HepG2 (cell line): Measurements from ENCODE around the gene C12orf60. TPM values are rescaled to one million over a fixed set of nuclear protein-coding genes. Genes with fewer than 3 reads are reported as not detected.

Source experiments
- ARNT ChIP-seq: fragments of 450-650 bp; IDR thresholded peaks from 2 replicates; pipeline ENCODE4 v1.6.1; 2017
- MED13 ChIP-seq: sonication (generic); formaldehyde crosslinking; IDR thresholded peaks from 2 replicates; pipeline ENCODE4 v1.5.0; 2020; ENCODE audit warnings: missing genetic modification reagents
- MXI1 ChIP-seq: IDR thresholded peaks from 3 replicates; pipeline ENCODE4 v1.6.1; 2012; ENCODE audit warnings: low read depth, low read length, inconsistent platforms, borderline replicate concordance
- NRL ChIP-seq: sonication (generic); formaldehyde crosslinking; IDR thresholded peaks from 2 replicates; pipeline ENCODE4 v1.5.0; 2020; ENCODE audit warnings: missing genetic modification reagents, mild to moderate bottlenecking, moderate library complexity, borderline replicate concordance
- PBX3 ChIP-seq: sonication (generic); formaldehyde crosslinking; IDR thresholded peaks from 2 replicates; pipeline ENCODE4 v1.8.1; 2023; ENCODE audit warnings: missing genetic modification reagents, inconsistent platforms, borderline replicate concordance
- PTBP1 ChIP-seq: fragments of 200-400 bp; formaldehyde crosslinking; IDR thresholded peaks from 2 replicates; pipeline ENCODE4 v1.6.1; 2018; ENCODE audit warnings: low read length, low read depth; ENCODE audit not compliant: poor library complexity, severe bottlenecking
- SCMH1 ChIP-seq: sonication (generic); formaldehyde crosslinking; IDR thresholded peaks from 2 replicates; pipeline ENCODE4 v1.9.0; 2021; ENCODE audit warnings: missing genetic modification reagents, mild to moderate bottlenecking, borderline replicate concordance
- ZNF235 ChIP-seq: sonication (generic); formaldehyde crosslinking; IDR thresholded peaks from 2 replicates; pipeline ENCODE4 v1.8.1; 2023; ENCODE audit warnings: mild to moderate bottlenecking, missing genetic modification reagents, borderline replicate concordance
- polyA plus RNA-seq, 8 experiments: library from polyadenylated mRNA; depleted of rRNA in 3 of 8; stranded (reverse) in 7 of 8; unstranded in 1 of 8; fragments of >200 nt; fragmentation: Illumina TruSeq in 4 of 8; extraction: Trizol in 4 of 8; gene quantifications; 2 replicates each; pipeline versions ENCODE4 v1.2.1 to v1.2.3, GENCODE V29; 2011 to 2016; ENCODE audit warnings: low read depth in 4 of 8, missing spikeins in 1 of 8, mixed read lengths in 1 of 8; ENCODE audit not compliant: insufficient read depth in 1 of 8
- total RNA-seq, 5 experiments: library from RNA; depleted of rRNA; stranded (reverse); fragments of >200 nt; fragmentation: Illumina TruSeq; extraction: Trizol; gene quantifications; 2 replicates each; pipeline ENCODE4 v1.2.3, GENCODE V29; 2016; ENCODE audit warnings: low read depth in 1 of 5

Gene C12orf60
- total and polyA plus RNA-seq, 2 of the 13 experiments (the other 11 are each of a cell fraction or from before 2014, with no cell fraction given): 0.55 to 1.4 TPM

- TF ChIP-seq ZNF235 (CRISPR knock-in tag) (no peak), ARNT (no peak), NRL (CRISPR knock-in tag) (no peak), PTBP1 (no peak), SCMH1 (CRISPR knock-in tag) (no peak), MED13 (no peak), MXI1 (no peak), PBX3 (no peak)
- TF ChIP-seq, all 625 proteins: peak for 0
Measured at GRCh38 chr12:14873440-14874185, 70.1 kb downstream of the C12orf60 start (continued).

Other genes with a start within 250 kb of the C12orf60 start
- not detected in 2 replicates for gene PLBD1, start 235.8 kb upstream of the C12orf60 start, total RNA-seq (2016; rRNA removed; fragmentation: Illumina TruSeq; extraction: Trizol)
- gene PLBD1, start 235.8 kb upstream of the C12orf60 start, polyA plus RNA-seq (2011; rRNA removed): not detected in 2 replicates
- not detected in 2 replicates for gene GUCY2C, start 107.1 kb upstream of the C12orf60 start, total RNA-seq (2016; rRNA removed; fragmentation: Illumina TruSeq; extraction: Trizol)
- gene GUCY2C, start 107.1 kb upstream of the C12orf60 start, polyA plus RNA-seq (2011; rRNA removed): 0.09 TPM in 1 of 2 replicates, not detected in the other
- 31.0 and 44.4 TPM in 2 replicates for gene WBP11, start 192 bp upstream of the C12orf60 start, total RNA-seq (2016; rRNA removed; fragmentation: Illumina TruSeq; extraction: Trizol)
- gene WBP11, start 192 bp upstream of the C12orf60 start, polyA plus RNA-seq (2011; rRNA removed): 6.6 and 7.6 TPM in 2 replicates
- gene SMCO3, start 10.5 kb downstream of the C12orf60 start, total RNA-seq (2016; rRNA removed; fragmentation: Illumina TruSeq; extraction: Trizol): 0.11 and 0.42 TPM in 2 replicates
- 0.14 and 0.29 TPM in 2 replicates for gene SMCO3, start 10.5 kb downstream of the C12orf60 start, polyA plus RNA-seq (2011; rRNA removed)
- gene ART4, start 39.9 kb downstream of the C12orf60 start, total RNA-seq (2016; rRNA removed; fragmentation: Illumina TruSeq; extraction: Trizol): 12.0 and 20.3 TPM in 2 replicates
- gene ART4, start 39.9 kb downstream of the C12orf60 start, polyA plus RNA-seq (2011; rRNA removed): 15.9 and 17.6 TPM in 2 replicates
- not detected in 2 replicates for gene MGP, start 82.2 kb downstream of the C12orf60 start, total RNA-seq (2016; rRNA removed; fragmentation: Illumina TruSeq; extraction: Trizol)
- not detected in 2 replicates for gene MGP, start 82.2 kb downstream of the C12orf60 start, polyA plus RNA-seq (2011; rRNA removed)
- 5.1 and 6.6 TPM in 2 replicates for gene ERP27, start 134.9 kb downstream of the C12orf60 start, total RNA-seq (2016; rRNA removed; fragmentation: Illumina TruSeq; extraction: Trizol)
- gene ERP27, start 134.9 kb downstream of the C12orf60 start, polyA plus RNA-seq (2011; rRNA removed): 1.6 and 1.8 TPM in 2 replicates
- gene ARHGDIB, start 157.9 kb downstream of the C12orf60 start, total RNA-seq (2016; rRNA removed; fragmentation: Illumina TruSeq; extraction: Trizol): 0.11 and 0.28 TPM in 2 replicates
- 0.87 and 0.88 TPM in 2 replicates for gene ARHGDIB, start 157.9 kb downstream of the C12orf60 start, polyA plus RNA-seq (2011; rRNA removed)
- gene PDE6H, start 169.4 kb downstream of the C12orf60 start, total RNA-seq (2016; rRNA removed; fragmentation: Illumina TruSeq; extraction: Trizol): not detected in 2 replicates
- not detected in 2 replicates for gene PDE6H, start 169.4 kb downstream of the C12orf60 start, polyA plus RNA-seq (2011; rRNA removed)